GM19239 (cell line): ENCODE measurements around the gene NEURL1B.

Source experiments
- DNase-seq: peaks from one replicate; pipeline ENCODE4 v3.0.0; 2011; ENCODE audit warnings: low spot score; ENCODE audit not compliant: insufficient read length
- FAIRE-seq: peaks from 2 replicates; lab custom pipeline; 2011; peaks lifted over from hg19 to GRCh38; lab: Jason Lieb, UNC

Gene NEURL1B

DNA sequence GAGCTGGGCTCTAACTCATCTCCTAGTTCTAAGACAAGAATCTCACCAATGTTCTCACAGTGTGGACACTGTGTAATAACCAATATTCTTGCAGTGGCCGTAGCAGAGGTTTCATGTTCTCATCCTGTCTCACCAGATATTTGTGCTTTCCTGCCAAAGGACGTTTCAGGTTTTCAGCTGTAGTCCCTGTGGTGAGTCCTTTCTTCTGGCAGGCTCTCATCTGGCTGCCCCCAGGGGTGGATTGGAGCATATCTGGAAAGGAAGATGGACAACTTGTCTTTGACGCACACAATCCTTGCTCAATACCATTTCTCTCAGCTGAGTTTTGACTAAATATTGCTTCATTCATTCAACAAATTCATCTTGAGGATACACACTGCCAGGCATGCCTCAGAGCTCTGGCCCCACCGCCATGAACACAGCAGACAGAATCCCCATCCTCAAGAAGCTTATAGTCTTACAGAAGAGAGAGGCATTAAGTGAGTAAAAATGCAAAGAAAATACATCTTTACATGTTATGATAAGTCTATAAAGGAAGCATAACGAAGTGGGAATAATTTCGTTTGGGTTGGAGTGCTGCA is 33.8 kb upstream of the NEURL1B start:
- DNase-seq: no peak
- no peak for FAIRE-seq

DNA sequence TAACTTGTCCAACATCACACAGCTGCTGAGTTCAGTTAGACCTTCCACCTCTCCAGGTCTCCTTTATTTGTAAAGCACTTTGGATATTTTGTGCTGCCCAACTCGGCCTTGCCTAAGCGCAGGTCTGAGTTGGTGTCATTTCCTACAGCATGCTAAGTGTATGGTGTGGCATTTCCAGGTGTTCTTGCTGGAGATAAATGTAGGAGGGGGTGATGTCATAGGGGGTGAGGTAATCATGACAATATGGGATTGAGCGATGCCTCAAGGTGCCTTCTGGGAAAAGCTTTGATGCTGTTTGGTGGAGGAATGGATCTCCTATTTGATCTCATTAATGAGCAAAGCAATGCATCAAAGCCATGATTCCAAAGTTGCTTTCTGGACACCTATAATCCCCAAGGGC is 32.3 kb upstream of the NEURL1B start:
- DNase-seq (no peak), FAIRE-seq (no peak)

DNA sequence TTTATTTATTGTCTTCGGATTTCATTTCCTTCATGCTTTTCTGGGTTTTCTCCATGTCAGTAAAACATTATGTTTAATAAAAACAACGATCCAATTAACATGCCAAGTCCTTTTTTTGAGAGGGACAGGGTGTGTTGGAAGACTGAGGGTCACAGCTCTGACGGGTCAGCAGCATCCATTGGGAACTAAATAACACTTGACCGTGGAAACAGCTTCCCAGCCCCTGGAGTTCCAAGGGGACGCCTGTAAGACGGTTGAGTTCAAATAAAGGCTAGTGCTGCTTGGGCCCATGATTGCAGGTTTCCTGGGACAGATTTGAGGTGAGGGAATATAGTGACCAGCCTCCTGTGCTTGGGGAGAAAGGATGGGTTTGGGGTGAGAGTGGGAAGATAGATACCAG is 30.4 kb upstream of the NEURL1B start:
- FAIRE-seq: no peak
- DNase-seq: no peak

DNA sequence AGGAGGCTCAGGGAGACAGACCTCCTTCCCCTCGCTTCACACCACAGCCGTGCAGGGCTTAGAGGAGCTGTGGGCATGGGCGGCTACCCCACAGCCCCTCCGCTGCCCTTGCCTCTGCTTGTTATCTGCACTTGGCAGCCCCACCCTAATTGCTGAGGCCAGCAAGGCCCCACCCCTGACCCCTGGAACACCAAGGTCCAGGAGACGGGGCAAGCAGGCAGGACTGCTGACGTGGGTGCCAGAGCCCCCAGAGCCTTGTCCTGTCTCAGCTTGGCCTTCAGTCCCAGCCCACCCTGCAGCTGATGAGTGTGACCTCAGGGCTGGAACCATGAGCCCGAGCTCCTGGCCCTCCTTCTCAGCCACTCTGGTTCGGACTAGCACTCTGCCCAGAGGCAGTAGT is 29.1 kb upstream of the NEURL1B start:
- no peak for FAIRE-seq
- no peak for DNase-seq

DNA sequence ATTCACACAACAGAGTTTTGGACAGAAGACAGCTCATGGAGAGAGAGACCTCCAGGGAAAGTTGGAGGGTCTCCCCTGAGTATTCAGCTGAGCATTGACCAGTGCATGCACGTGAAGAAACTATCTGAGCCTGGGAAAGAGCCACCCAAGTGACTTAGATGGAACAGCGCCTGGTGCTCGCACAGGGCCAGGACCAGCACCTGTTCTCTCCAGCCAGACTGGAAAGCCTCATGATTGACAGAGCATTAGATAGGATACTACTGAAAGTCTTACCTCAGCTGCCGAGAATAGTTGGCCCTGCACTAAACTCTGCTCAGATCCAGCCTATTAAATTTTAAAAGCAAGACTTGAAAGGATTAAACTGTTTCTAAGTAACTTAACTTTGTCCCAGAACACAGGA is 28.3 kb upstream of the NEURL1B start:
- DNase-seq (no peak), FAIRE-seq (no peak)

DNA sequence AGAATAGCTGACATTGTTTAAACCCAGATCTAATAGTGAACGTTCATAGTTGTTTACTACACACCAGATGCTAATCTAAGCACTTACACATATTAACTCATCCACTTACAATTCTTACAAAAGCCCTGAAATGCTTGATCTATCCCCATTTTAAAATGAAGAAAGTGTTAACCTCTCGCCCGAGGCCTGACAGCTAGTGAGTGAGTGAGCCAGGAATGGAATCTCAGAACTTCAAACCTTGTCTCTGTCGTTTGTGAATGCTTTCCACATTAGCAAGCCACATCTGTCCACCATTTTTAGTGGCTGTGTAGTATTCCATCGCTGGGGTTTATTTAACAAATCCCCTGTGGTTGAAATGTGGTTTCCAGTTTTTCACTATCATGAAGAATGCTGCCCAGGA is 24.9 kb upstream of the NEURL1B start:
- no peak for DNase-seq
- FAIRE-seq: no peak

DNA sequence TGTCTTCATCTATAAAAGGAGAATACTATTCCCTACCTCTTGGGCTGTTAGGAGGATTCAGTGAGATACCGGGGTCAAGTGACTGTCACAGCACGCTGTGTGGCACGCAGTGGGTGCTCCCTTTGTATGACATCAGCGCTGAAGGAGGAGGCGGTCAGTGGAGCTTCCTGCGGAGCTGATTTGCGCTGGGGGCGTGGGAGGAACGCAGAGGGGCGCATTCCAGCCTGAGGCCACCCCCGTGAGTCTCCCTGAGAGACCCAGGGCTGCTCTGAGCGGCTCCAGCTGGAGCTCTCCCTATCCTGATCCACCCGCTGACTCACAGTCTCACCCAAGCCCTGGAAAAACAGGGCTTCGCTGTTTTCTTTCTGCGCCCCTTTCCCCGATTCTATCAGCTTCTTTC is 24.3 kb upstream of the NEURL1B start:
- FAIRE-seq (no peak), DNase-seq (no peak)

DNA sequence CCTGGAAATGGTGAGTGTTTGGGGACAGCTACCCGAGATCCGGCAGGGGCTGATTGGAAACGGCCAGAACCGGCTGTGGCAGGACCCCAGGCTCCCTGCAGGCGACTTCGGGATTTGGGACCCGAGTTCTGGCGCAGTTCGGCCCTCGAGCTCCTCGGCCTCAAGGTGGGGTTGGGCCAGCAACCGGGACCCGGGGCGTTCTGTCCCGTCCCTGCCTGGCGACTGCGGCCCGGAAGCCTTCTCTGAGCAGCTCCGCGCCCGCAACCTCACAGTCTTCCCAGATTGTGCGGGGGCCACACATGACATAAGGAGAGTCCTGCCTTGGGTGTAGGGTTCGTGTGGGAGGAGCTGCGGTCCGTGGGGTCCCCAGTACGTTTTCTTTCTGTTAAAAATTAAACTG is 23.2 kb upstream of the NEURL1B start:
- FAIRE-seq: no peak
- DNase-seq: no peak

DNA sequence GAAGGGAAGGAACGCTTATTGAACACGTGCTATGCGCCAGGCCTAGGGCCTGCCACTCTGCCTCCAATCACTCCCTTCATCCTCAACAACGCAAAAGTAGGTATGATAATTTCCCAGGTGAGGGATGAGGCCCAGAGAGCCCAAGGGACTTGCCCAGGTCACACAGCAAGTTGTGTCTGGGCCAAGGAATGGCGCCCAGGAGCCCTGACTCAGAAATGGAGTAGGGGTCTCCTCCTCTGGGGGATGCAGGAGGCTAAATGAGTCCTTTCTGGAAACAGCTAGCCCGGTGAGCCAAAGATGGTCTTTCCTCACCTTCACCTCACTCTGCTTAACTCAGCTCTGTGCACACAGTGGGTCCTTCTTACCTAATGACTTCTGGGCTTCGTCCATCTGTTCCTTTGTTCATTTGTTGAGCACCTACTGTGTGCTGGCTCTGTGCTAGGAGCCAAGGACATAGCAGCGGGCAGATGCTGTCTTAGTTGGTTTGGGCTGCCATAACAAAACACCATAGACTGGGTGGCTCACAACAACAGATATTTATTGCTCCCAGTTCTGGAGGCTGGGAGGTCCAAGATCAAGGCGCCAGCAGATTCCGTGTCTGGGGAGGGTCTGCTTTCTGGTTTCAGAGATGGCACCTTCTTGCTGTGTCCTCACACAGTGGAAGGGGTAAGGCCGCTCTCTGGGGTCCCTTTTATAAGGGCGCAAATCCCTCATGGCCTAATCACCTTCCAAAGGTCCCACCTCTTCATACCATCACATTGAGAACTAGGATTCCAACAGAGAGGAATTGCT is 22.3 kb upstream of the NEURL1B start:
- no peak for DNase-seq
- FAIRE-seq: no peak

DNA sequence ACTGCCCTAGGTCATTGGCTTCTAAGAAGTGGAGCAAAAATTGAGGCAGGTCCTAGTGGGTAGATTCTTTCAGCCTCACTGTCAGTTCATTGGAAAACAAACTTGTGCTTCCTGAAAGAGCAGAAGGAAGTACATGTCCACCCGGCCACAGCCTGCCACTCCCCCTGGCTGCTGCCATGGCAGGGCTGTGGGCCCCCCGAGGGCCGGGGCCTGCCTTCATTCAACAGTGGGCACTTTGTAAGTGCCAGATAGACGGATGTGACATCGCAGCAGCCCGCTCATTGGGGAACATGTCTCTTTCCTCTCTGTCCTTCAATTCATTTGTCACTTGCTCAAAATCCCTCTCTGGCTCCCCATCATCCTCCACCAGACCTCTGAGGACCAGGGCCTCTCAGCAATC is 20.6 kb upstream of the NEURL1B start:
- FAIRE-seq (no peak), DNase-seq (no peak)

DNA sequence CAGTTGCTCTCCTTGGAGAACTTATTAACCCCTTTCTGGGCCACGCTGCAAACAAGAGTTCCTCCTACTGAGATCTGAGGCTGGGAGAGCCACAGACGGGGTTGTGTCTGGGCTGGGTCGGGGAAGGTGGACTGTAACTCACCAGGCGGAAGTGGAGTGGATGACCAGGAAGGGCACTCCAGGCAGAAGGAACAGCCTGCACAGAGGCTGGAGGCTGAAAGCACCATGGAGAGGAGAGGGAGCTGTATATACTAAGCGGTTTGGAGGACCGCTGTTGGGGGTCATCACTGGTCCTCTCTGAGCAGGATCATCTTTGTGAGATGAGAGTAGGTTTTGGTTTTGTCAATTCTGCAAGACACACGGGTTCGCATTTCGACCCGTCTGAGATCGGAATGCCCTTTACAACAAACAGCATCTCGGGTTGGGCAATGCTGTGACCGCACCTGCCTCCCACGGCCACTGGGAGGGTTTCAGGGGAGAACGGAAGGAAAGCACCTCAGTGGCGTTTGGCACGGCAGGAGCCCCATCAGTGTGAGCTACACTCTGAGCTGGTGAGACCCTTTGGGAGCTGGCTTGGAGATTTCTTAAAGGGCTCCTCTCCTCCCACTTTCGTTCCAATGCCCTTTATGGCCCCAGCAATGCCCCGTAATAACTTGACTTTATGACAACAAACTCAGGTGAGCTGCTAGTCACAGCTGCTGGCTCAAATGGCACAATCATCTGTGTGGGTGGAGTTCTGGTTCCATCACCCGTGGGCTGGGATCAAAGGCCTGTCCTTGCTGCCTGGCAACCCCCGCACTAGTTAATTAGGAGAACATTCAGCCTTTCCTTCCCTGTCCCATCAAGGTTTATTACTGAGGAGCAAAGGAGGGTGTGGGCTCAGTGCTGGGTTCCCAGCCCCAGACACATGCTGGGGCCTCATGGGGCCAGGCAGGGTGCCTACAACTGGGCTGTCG is 18.7 kb upstream of the NEURL1B start:
- FAIRE-seq: no peak
- DNase-seq: no peak

DNA sequence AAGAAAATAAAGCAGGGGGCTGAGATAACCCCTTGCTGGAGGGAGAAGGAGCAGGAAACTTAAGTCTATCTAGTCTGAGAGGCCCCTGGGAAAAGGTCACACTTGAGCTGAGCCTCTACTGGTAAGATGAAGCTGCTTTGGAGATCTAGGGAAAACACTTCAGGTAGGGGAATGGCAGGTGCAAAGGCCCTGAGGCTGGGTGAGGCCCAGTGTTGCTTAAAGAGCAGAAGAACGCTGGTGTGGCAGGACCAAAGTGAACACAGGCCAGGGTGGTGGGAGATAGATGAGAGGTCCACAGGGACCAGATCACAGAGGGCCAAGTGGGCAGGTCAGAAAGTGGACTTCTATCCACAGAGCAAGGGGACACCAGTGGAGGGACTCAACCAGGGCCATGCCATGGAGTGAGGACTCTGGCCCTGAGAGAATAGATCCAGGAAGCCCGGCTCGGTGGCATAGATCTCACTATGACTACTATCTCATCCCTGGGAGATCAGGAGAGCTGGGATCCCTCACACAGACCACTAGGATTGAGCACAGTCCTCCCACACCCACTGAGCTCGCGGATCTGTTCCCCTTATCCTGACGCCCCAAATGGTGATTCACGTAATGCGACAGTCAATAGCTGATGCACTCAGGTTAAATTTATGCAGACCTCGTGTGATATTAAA is 17.6 kb upstream of the NEURL1B start:
- FAIRE-seq: no peak
- no peak for DNase-seq

DNA sequence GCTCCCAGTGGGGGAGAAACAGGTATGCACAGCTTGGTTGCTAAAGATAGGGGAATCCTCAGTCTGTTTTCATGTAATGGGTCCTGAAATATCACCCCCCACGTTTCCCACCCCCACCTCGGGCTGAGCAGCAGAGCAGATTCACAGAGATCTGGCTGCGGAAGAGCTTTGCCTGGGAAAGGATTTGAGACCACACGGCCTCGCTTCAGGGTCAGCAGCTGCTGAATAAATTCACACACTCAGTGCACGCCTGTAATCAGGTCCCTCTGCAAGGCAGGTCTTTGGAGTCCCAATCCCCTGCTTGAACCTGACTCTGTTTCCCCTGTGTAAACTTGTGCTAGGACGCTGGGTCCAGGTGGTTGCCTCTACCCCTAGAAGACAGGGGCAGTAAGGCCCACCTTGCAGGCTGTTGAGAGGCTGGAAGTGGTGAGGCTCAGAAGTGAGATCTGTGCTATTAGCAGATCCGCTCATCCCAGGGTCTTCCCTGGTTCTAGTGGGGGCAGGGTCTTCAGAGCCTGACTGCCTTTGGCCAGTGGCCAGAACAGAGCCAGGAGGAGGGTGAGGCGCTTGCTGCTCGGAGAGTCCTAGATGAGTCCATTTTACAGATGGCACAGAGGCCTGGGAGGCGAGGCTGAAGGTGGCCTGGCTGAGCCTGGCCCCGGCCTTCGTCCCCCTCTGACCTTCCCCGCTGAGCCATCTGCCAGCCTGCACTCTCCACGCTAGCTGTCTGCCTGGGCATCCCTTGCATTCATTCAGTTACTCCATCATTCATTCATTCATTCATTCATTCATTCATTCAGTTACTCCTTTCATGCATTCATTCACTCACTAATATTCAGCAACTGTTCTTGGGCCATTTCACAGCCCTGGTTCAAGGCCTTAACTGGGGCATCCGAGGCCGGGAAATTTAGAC is 16.7 kb upstream of the NEURL1B start:
- DNase-seq: no peak
- FAIRE-seq: no peak

DNA sequence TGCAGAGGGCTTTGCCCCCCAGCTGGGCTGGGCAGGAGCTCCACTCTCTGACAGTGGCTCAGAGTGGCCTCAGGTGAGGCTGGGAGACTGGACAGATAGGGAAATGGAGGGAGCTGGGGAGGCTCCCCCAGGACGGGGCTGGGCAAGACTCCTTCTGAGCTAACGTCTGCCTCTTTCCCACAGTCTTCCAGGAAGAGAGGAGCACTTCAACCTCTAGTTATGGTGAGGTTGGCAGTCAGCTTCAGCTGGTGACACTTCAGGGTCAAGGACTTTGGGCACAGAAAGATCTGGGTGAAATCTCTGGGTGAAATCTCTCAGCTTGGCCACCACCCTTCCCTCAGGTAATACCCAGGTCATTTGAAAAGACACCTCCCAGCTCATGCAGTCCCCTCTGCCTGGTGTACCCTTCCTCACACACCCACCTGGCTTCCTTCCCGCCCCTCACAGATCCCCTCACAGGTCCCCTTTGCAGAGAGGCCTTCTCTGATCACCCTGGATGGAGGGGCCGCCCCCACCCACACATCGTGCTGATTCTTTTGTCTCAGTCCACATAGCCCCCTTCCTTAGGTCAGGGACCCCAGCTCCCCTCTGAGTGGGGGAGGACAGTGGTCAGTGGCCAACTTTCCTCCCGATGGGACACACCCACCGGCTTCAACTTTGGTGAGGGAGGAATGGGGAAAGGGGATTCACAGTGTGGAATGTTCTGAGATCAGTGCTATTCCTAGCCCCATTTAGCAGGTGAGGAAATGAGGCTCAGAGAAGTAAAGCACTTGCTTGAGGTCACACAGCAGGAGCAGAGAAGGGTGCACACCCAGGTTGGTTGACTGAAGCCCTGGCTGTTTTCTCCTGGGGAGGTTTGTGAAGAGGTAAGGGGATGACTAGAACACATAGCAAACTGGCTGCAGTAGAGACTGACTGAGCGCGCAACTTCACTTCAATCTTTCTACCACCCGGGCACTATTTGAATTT is 15.8 kb upstream of the NEURL1B start:
- DNase-seq (no peak), FAIRE-seq (no peak)

DNA sequence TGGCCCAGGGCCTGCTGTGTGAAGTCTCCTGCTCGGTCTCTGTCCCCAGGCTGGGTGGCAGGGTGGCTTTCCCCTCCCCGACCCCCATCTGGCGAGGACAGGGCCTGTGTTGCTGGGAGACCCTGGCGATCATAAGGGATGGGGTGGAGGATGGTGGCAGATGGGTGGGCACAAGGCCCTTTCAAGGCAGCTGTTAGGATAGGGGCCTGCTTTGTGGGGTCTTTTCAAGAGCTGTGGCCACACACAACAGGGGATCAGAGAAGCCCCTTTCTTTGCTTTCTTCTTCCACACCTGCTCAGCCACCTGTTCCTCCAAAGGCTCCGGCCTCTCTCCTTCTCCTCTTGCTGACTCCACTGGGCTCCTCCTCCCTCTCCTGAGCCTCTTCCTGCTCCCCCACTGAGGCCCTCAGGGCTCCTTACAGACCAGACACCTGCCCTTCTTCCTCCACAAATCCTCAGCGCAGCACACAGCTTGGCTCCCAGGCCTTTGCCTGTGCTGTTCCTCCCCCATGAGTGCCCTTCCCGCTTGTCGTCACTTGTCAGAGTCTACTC is 15.0 kb upstream of the NEURL1B start:
- FAIRE-seq (no peak), DNase-seq (no peak)

DNA sequence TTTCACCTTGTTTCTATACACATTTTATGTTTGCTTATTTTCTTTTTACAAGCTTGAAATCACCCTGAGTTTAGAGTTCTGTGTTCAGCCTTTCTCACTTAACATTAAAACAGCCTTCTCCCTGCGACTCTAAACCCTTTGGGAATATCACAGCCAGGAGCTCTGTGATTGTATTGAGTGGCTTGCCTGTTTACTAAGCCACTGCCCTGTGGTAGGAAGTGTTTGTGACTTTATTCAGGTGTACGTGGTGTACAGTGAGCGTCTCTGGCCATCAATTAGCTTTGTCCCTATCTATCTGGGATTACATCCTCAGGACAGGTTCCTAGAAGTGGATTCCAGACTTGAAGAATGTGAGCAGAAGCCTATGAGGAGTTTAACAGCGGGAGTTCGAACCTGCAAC is 11.0 kb upstream of the NEURL1B start:
- no peak for FAIRE-seq
- no peak for DNase-seq

DNA sequence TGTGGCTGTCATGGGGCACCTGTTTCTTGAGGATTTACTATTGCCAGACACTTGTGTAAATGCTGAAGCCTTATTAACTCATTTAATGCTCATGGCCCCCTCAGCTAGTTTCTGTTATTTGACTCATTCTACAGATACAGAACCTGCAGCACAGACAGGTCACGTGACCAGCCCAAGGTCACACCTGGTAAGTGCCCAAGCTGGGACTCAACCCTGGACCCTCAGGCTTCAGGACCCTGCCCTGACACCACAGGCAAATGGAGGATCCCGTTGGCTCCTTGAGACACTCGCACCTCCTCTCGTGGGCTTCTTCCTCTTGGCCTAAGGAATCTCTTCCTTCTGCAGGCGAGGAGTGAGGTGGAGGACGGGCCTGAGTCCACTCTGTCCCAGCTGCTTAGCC is 10.6 kb upstream of the NEURL1B start:
- DNase-seq (no peak), FAIRE-seq (no peak)

DNA sequence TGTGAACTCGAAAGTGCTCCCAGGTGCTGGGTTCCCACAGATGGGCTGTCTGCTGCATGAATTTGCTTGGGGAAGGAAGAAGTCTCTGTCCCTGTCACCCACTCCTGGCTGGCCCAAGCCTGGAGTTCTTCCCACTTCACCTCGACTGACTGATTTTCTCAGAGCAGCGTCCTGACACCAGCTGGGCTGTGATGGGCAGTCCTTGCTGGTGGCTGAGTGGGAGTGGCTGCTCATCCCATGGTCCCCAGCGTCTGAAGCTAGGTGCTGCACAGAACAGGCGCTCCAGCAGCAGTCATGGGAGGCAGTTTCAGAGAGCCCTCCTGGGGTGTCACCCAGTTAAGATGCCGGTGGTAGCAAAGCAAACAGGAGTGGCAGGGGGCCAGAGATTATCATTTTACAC is 10.1 kb upstream of the NEURL1B start:
- no peak for DNase-seq
- no peak for FAIRE-seq
